ENCODE results near the gene STK25.

GRCh38 chr2:241482126-241482955, 26.0 kb downstream of the STK25 start:
- TF ChIP-seq, protein P1, sequence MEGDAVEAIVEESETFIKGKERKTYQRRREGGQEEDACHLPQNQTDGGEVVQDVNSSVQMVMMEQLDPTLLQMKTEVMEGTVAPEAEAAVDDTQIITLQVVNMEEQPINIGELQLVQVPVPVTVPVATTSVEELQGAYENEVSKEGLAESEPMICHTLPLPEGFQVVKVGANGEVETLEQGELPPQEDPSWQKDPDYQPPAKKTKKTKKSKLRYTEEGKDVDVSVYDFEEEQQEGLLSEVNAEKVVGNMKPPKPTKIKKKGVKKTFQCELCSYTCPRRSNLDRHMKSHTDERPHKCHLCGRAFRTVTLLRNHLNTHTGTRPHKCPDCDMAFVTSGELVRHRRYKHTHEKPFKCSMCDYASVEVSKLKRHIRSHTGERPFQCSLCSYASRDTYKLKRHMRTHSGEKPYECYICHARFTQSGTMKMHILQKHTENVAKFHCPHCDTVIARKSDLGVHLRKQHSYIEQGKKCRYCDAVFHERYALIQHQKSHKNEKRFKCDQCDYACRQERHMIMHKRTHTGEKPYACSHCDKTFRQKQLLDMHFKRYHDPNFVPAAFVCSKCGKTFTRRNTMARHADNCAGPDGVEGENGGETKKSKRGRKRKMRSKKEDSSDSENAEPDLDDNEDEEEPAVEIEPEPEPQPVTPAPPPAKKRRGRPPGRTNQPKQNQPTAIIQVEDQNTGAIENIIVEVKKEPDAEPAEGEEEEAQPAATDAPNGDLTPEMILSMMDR (IDR thresholded peaks at IDR 0.05; ENCODE audit: low read length): no peak
- TF ChIP-seq EZH2phosphoT487 (IDR thresholded peaks at IDR 0.05; ENCODE audit: low read length) (no peak), EZH2 (optimal IDR thresholded peaks at IDR 0.05; ENCODE audit: low read depth, low read length) (no peak)
